LNCAP (cell line): Measurements from ENCODE around the gene TREM1.

Experiments used
- TF ChIP-seq, protein P1 (sequence below): fragments of 450-650 bp; IDR thresholded peaks from 2 replicates; pipeline ENCODE4 v1.5.1; 2017; ENCODE audit warnings: mild to moderate bottlenecking

The TREM1 gene

GRCh38 chr6:41252401-41253169, 33.9 kb downstream of the TREM1 start:
- TF ChIP-seq, protein P1, sequence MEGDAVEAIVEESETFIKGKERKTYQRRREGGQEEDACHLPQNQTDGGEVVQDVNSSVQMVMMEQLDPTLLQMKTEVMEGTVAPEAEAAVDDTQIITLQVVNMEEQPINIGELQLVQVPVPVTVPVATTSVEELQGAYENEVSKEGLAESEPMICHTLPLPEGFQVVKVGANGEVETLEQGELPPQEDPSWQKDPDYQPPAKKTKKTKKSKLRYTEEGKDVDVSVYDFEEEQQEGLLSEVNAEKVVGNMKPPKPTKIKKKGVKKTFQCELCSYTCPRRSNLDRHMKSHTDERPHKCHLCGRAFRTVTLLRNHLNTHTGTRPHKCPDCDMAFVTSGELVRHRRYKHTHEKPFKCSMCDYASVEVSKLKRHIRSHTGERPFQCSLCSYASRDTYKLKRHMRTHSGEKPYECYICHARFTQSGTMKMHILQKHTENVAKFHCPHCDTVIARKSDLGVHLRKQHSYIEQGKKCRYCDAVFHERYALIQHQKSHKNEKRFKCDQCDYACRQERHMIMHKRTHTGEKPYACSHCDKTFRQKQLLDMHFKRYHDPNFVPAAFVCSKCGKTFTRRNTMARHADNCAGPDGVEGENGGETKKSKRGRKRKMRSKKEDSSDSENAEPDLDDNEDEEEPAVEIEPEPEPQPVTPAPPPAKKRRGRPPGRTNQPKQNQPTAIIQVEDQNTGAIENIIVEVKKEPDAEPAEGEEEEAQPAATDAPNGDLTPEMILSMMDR = no peak

DNA sequence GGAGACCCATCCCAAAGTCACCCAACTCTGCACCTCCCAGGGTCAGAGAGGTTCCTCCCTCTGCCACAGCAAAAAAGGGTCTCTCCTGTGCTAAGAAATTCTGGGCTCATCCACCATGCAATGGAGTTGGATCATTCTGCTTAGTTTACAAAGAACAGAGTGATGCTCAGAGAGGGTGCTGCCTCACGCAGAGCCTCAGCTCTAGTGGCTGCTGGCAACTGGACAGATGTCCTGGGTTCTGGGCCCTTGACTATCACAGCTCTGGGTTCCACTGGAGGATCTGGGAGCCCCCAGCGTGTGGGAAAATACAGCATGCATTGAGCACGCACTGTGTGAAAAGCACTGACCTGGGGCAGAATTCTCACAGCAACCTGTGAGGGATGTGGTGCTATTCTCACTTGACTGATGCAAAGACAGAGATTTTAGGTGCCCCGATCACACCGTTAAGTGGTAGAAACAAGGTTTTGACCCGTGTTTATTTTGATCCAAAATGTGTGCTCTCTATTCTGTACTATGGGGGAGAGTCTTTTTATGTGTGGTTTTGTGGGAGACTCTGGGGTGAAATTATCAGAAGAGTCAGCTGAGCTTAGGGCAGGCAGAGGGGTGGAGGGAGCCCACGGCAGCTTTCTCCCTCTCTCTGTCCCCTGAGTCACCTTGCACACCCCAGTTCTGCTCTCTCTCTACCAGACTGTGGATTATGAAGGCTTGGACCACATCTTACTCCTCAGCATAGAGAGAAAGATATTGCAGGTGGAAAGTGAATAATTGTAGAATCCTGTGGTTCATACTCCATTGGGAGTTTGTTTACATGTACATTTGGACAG, 38.4 kb downstream of the TREM1 start:
- TF ChIP-seq, protein P1 = no peak

GRCh38 chr6:41247288-41247865, 39.1 kb downstream of the TREM1 start:
- TF ChIP-seq, protein P1 = no peak

GRCh38 chr6:41239467-41240159, 46.9 kb downstream of the TREM1 start:
- TF ChIP-seq, protein P1 = no peak

DNA sequence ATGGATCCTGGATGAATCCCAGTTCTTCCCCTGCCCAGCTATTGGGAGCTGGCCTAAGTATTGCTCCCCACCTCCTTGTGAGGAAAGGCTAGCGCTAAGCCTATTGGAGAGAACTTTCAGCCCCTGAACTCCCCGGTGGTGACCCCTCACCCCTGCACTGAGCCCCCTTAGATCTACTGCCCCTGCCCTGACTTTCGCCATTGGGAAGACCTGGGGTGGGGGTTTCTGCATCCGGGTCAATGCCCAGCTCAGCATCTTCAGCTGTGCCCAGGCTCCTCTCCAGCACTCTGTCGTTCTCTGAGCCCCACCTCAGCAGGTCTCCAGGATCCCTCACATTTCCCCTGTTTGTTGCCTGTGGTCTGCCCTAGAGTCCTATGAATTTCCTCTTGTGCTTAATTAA, 49.4 kb downstream of the TREM1 start:
- TF ChIP-seq, protein P1 = no peak

- TF ChIP-seq, protein P1 = no peak
These were observed 50.2 kb downstream of the TREM1 start for GRCh38 chr6:41236276-41236675.

- TF ChIP-seq, protein P1 = no peak
These were observed 53.8 kb downstream of the TREM1 start for GRCh38 chr6:41232667-41233066.
